Kidney tubule cell (primary cell): Measurements from ENCODE around the gene PKNOX2.

Experiments
- DNase-seq: peaks from one replicate; pipeline ENCODE4 v3.0.0-alpha.2; 2018; ENCODE audit warnings: low spot score

The PKNOX2 gene

DNA sequence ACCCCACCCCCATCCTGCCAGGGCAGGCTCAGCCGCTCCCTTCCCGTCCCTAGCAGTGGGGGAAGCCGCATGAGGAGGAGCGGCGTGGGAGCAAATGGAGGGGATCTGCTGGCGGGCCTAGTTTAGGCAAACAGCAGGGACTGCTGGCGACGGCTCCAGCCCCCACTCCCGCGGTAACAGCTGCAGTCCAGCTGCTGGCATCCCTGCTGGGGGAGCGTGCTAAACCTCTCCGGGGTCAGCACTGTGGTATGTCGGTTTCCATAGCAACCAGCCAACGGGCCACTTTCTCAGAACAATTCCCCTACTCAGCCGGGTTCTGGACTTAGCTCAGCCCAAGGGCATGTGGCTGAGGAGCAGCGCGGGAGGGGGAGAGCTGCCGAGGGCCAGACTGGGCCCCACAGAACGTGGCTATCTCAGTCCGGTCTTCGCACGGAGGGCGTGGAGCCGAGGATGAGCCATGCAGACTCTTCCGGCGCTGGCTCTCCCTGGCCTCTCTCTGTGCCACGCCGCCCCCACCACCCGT lies 98.8 kb downstream of the PKNOX2 start:
- DNase-seq: peak; percentile 64

DNA sequence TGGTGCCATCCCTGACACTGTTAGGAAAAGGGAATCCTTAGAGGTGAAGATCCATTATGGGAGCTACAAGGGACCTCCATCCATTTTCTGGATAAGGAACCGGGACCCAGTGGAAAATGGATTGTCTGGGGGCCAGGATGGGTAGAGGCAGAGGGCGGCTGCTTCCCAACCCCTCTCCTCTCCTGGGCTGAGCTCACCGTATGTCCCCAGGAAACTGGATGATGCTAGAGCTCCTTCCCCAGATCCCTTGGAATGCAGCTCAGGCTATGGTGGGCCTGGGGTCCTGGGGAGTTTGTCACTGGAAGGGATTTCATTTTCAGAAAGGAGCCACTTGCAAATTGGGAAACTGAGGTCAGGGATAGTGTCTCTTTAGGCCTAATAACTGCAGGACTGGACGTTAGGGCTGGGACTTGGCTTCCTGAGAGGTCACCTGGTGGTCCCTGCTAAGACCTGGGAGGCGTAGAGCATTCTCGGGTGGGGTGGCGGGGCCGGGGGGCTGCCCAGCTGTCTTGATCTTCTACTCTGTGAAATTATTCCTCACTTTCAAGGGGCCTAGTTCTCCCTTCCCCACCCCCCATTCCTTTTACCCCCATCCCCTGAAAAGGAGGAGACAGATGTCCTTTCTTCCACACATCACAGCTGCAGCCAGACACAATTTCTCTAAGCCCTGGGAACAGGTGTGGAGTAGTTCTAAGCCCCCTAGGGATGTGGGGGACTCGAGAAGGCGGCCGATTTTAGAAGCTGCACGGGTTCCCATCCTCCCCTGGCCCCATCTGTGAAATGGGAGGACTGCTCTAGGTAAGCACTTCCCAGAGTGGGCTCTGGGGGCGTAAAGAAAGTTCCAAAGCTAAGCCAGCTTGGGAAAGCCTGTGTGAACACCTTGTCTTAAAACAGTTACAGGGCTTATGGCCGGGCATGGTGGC lies 99.8 kb downstream of the PKNOX2 start:
- DNase-seq: no peak

DNA sequence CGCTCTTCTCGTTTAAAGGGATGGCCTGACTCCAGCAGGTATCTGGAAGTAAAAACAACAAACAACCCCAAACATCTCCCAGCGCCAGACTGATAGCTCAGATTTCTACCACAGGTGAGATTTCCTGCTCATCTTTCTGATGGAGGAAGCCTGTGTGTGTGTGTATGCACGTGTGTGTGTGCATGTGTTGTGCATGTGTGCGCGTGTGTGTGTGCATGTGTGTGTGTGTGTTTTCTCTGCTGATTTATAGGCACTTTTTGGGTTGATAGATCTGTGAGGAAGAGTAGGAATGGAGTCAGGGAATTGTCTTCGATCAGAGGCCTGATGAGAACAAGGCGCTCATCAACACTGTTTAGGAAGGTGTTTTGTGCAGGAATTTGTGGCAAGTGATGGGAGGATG lies 103.0 kb downstream of the PKNOX2 start:
- DNase-seq: no peak

DNA sequence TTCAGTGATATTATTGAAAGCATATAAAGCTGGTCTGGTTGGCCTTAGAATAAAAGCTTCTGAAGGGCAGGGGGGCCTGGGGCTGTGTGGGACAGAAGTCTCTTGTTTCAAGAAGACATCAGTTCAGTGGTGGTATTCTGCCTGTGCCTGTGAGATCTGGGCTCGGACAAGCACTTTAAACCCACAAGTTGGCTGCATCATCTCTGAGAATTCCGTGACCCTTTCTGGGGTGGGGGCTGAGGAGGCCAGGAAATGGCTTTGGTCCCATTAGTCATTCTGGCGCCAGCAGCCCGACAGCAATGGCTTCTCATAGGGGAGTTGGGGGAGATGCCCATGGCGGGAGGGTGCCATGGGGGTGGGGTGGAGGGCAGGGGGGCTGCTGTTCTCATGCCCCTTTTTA lies 104.1 kb downstream of the PKNOX2 start:
- DNase-seq: no peak

DNA sequence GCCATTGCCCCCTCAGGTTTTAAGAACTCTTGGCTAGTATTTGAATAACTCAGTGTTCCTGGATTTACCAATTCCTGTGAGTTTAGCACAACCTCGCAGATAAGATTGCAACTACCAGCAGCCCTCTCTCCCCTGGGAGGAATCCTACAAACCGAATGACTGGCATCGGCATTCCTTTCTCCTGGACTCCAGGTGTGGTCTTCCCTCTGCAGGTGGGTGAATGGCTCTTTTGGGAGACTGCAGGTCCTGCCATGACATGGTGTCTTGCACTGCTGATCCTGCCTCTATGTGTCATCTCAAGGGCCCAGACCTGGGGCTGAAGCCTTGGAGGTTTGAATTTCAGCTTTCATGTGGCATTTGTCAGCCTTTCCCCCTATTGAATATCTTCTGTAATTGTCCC lies 105.6 kb downstream of the PKNOX2 start:
- DNase-seq: no peak

DNA sequence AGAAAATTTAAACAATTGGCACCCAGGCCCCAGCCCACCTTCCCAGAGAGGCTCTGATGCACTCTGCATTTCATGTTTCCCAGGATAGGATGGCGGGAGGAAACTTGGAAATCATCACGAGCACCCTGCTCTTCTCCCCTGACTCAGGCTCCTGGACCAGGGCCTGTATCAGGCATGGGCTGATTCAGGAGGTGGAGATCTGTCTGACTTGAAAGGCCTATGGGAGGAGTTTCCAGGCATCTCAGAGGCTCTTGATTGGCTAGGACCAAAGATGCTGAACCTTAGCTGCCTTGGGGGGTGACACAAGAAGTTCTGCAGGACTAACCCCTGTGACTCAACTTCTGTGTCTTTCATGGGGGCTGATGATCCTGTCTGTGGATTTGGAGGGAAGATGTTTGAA lies 106.2 kb downstream of the PKNOX2 start:
- DNase-seq: no peak

DNA sequence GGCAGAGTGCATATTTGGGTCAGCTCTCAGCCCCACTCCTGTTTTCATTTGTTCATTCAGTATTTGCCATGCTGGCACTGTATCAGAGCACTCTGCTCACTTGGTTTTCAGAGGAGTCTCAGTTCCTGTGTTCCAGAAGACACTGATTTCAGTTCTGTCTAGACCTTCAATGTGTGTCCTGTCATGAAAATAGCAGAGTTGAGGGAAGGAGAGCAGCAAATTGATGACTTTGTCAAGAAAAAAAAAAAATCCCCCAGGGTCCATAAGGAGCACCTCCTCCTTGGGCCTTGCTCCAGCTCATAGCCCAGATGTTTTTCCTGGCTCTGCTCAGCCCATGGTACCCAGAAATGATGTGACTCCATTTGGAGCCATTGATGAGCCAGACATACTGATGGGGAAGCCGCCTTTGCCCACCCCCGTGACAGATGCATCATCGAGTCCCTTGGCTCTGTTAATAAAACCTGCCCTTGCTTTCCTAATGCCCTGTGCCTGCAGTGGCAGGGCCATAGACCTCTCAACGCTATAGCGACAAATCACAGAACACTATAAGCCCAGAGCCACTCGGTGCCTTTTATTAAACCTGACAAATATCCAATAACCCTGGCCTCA lies 107.0 kb downstream of the PKNOX2 start:
- no peak for DNase-seq

DNA sequence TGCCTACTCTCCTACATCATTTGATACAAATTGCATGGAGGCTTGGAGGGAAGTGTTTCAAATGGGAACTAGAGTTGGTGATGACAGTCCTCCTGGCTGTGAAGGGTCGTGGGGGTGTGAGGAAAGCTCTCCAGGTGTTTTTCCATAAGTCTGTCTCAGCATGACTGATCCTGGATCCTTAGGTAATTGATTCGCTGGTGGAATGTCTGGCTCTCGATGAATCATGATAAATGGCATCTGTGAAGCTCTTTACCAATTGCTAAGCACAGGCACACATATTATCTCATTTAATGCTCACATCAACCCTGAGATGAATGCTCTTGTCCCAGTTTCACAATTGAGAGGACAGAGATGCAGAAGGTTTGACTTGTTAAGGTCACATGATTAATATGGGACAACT lies 107.5 kb downstream of the PKNOX2 start:
- DNase-seq: peak; percentile 77

DNA sequence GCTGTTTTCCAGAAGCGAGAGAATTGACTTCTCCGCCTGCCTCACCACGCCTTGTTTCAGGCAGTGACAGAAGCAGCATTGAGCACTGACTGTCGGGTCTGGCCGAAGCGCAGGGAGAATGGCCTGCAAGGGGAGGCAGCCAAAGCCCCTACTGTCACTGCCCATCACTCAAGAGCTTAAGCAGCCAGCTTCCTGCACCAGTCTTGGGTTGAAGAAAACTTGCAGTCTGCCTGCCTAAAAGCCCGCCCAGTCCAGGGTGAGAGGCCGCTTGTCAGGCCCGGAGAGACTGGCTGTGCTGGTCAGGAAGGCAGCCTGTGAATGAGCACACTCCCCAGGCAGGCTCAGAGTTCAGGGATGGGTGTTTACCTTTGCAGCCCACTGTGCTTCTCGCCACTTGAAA lies 108.3 kb downstream of the PKNOX2 start:
- DNase-seq: no peak

DNA sequence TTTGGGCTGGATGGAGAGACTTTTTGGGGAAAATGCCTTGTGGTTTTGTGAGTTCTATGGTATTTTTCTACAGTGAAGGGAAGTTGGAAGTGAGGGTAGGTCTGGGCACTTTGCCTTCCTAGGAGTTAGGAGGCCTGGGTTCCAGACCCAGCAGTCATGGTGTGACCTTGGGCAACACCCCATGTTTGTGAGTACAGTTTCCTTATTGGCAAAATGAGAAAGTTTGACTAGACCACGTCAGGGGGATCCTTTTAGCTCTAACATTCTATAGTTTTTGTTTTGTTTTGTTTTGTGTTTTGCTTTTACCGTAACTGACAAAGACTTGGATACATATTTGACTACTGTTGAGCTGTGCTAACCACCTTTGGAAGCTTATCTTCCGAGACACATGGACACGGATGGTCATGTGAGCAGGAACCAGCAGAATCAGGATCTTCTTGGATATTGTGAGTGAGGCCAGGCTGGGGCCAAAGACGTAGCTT lies 109.0 kb downstream of the PKNOX2 start:
- DNase-seq: no peak

DNA sequence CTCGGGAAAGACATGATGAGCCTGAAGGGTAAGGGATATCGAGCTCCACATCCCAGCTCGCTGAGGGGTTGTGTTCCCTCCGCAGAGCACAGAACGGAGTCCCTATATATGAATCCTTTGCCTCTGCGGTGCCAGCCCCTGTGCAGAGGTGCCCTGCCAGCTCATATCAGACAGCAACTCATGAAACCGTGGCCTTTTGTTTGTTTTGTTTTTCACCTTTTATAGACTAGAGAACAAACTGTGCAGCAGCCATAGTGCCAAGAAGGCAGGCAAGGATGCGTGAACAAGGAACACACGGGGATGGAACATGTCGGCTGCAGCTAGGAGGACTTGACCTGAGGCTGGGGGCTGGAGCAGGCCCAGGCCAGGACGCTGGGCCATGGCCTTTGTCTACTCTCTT lies 109.8 kb downstream of the PKNOX2 start:
- DNase-seq: no peak

DNA sequence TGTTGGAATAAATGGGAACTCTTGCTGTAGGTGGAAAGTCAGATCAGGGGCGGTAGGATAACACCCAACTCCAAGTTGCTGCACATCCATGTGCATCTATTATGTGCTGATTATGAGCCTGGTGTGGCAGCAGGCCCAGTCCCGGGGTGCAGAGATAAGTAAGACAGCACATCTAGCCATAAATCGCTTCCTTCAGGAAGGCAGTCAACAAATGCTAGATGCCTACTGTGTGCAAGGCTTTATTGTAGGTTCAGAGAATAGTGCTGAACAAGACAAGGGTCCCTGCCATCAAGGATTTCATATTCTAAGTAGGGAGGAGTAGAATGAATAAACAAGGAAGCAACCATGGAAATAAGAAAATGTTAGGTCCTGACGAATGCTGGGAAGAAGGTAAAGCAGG lies 110.2 kb downstream of the PKNOX2 start:
- no peak for DNase-seq

DNA sequence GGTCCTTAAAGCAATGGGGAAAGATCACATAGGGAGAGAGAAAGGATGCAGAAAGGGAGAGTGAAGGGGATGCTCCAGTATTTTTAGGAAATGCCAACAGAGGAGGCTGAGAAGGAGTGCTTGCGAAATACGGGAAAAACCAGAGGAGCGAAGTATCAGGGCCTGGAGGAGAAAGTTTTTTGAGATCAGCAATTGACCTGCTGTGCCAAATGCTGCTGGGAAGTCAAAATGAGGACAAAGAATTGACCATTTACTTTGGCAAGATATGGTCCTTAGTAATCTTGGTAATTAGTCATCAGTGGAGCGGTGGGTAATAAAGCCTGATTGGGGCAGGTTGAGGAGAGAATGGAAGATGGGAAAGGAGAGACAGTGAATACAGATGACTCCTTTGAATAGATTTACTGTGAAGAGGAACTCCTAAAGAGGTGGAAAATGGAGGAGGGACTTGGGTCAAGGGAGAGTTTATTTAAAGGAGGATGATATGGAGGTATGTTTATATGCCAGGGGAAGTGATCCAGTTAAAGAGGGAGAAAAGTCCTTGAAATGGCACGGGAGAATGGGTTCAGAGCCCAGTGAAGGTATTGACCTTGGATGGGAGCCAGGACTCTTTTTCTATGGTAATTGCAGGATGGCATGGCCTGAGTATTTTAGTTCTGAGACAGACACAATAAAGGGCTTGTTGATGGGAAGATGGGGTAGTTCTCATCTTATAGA lies 111.5 kb downstream of the PKNOX2 start:
- no peak for DNase-seq

DNA sequence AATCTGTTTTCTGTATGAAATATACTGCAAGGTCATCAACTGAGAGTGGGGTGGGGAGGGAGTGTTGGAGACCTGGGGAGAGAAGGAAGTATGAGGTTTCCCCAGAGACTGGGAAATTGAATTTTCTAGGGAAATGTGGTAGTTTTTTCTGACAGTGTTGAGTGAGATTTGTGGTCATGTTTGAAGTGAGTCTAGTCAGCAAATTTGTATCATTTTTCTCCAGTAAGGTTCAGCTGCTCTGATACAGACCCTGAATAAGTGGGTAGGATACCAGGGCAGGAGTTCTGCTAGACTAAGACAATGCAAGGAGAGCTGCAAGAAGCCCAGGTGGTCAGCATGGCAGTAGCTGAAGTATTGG lies 112.0 kb downstream of the PKNOX2 start:
- DNase-seq: no peak

DNA sequence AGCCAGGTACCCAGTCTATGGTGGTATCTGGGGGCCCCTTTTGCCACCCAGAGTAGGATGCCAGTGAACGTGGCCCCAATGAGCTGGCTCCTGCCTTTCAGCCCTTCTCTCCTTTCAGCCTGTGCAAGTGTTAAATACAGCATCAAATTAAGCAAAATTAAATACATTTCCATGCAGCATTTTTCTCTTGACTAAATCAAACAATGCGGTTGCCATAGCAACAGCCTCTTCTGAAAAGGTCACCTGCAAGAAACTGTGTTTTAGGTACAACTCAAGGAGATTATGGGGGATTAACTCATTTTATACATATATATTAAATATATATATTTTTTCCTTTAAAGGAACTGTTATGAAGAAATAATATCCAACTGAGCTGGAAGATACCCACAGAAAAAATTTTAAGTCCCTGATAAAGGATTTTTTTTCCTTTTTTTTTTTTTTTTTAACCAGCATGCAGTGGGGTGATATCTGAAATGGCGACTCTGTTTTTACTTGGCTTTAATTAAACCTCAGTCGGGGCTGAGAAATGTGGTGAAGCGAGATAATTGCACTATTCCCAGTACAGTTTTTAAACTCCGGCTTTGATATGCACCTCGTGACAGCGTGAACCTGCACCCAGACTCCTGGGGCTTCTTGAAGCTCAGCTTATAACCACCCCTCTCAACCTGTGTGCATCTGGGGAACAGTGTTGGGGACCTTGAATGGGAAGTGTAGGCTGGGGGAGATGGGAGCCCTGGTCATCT lies 115.3 kb downstream of the PKNOX2 start:
- DNase-seq: no peak

DNA sequence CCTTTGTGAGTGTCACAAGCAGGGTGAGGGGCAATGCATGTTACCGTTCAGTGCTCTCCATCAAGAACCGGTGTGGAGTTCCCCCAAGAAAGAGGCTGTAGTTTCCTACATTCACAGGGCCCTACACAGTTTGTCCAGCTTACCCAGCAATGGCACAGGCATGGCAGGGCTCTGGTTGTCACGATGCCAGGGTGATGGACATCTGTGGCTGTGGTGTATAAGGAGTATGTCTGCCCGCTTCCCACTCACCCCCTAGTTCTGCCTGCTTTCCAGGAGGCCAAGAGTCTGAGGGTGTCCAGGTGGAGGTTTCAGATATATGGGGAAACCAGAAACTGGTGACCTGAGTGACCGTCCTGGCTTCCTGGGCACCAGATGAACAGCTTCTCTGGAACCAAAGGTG lies 116.1 kb downstream of the PKNOX2 start:
- no peak for DNase-seq

DNA sequence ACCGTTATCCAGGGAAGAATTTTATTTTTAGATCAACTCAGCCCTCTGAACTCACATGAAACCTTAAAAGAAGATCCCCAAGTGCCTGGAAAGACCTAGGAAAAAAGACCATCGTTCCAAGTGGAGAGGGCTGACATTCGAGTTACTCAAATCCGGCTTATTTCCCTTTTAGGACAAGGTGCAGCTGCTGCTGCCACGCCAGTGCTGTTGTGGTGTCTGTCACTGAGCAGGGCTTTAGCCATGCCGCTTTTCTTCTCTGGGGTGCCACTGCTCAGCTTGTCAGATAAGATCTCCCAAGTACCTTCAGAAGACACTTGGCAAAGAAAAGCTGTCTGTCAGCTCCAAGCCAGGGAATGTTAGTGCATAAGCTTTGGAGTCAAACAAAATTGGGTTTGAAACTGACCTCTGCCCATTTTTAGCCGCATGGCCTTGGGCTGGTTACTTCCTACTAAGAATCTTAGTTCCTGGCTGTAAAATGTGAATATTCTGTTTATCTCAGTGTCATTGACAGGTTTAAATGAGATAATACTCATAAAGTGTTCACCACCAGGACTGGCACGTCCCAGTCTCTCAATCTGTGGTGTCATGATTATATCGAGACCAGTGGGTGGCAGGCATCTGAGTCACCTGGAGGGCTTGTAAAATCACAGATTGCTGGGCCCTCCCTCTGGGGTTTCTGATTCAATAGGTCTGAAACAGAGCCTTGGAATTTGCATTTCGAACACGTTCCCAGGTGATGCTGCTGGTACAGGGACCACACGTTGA lies 117.5 kb downstream of the PKNOX2 start:
- DNase-seq: no peak

DNA sequence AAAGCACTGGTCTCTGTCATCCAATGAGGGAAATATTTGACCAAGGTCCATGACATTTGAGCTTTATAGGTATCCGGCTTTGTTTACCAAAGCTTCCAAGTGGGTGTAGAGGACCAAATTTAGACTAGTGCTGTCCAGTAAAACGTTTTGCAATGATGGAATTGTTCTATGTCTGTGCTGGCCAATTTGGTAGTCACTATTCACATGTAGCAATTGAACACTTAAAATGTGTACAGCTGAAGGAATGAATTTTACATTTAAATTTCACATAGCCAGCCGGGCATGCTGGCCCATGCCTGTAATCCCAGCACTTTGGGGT lies 118.0 kb downstream of the PKNOX2 start:
- DNase-seq: no peak

DNA sequence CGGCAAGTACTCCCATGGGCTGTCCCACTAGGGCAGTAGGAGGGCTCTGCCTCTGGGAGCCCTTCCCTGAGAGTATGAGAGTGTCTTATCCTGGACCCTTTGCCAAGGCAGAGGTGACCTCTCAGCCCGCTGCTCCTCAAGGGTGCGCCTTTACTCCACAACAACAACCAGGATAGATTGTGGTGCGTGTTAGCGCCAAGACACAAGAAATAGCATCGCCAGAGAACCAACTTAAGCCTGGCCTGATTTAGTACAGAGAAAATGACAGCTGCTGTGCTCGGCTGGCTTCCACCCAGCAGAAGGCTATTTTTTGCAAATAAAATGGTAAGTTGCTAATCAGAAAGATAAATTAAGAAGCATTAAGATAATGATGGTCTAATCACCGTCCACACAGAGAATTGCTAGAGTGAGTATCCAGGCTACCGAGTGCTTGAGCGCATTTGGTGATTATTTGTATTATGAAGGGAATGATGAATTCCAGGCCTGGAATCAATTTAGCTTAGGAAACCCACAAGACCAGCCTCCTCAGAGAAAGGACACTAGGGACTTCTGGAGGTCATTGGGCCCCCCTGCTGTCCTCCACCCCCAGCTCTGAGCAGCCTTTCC lies 119.8 kb downstream of the PKNOX2 start:
- no peak for DNase-seq

DNA sequence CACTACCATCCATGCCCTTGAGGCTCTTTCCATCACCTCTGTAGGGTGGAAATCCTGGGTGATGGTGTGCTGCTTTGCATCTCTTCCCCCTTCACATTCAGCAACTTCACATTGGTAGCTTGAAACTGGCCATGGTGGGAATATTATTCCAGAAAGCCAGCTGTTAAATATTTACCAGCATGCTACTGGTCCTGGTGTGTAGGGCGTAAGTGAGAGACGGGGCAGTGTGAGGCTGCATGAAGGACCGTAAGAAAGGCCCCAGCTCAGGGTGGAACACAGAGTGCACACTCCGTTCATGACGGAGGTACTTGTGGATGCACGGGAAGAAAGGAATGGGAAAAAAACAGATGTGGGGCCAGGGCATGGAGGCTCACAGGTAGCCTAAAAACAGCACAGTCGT lies 121.3 kb downstream of the PKNOX2 start:
- DNase-seq: no peak

DNA sequence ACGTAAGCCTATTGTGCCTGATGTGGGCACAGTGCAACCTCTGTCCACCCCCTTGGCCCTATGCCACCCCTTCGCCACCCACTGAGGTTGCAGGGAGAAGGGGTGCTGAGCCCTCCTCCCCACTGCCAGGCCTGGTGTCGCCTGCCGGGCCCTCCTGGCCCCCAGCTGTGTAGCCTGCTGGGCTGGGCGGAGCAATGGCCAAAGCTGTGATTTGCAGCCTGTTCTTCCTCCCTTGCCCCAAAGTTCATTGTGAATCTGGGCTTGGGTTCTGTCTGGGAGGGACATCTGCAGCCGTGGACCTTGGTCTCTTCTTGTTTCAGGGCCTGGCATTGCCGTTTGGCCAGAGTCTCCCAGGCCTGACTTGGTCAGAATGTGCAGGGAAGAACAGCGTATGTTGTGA lies 121.9 kb downstream of the PKNOX2 start:
- no peak for DNase-seq
